Heart right ventricle (tissue), 16 donors: ENCODE data around the gene PSMD7. TPM values are rescaled to one million over a fixed set of nuclear protein-coding genes. Genes with fewer than 3 reads are reported as not detected.

Experiments used
- ATAC-seq, 8 donors: fragments of 200-7000 bp; cut with Tn5 transposase; one replicate each; pipeline ENCODE4 v1.9.1; 2020; ENCODE audit warnings: mild to moderate bottlenecking in 8 of 8, moderate library complexity in 8 of 8, moderate number of reproducible peaks in 1 of 8
- DNase-seq, 2 donors: peaks; one replicate each; pipeline ENCODE4 v3.0.0-alpha.2; 2020
- H3K27ac ChIP-seq, 10 donors: fragments of 200-600 bp; sonication (generic) in 2 of 10; one replicate each; pipeline versions ENCODE4 v1.5.0 to v1.8.0; 2020 to 2022; ENCODE audit warnings: mild to moderate bottlenecking in 3 of 10
- H3K27me3 ChIP-seq, 7 donors: fragments of 200-600 bp; one replicate each; pipeline ENCODE4 v1.8.0; 2021 to 2022; ENCODE audit warnings: mild to moderate bottlenecking in 2 of 7
- H3K36me3 ChIP-seq, 9 donors: fragments of 200-600 bp; sonication (generic) in 1 of 9; one replicate each; pipeline versions ENCODE4 v1.5.0 to v1.8.0; 2020 to 2022; ENCODE audit warnings: mild to moderate bottlenecking in 2 of 9
- H3K4me1 ChIP-seq, 9 donors: fragments of 200-600 bp; sonication (generic) in 1 of 9; one replicate each; pipeline versions ENCODE4 v1.5.0 to v1.8.0; 2020 to 2022; ENCODE audit warnings: mild to moderate bottlenecking in 4 of 9
- H3K4me3 ChIP-seq, 10 donors: fragments of 200-600 bp; sonication (generic) in 2 of 10; one replicate each; pipeline versions ENCODE4 v1.5.0 to v1.8.0; 2020 to 2022; ENCODE audit warnings: mild to moderate bottlenecking in 7 of 10, moderate library complexity in 2 of 10
- H3K9me3 ChIP-seq, 11 donors: fragments of 200-600 bp in 10 of 11; sonication (generic) in 2 of 11; one replicate each; pipeline versions ENCODE4 v1.5.0 to v1.8.0; 2013 to 2022; ENCODE audit warnings: mild to moderate bottlenecking in 2 of 11, control low read depth in 1 of 11, moderate library complexity in 1 of 11
- WGBS, 2 donors: extraction: QIAGEN DNeasy Blood & Tissue Kit; methylation state at CpG; one replicate each; pipeline ENCODE4 v1.1.7; 2013; ENCODE audit warnings: inconsistent platforms in 1 of 2; 5-methylcytosine and 5-hydroxymethylcytosine counted together
- intact Hi-C, 10 donors: fragments of 100-400 bp; cut with DNase I; formaldehyde crosslinking; loops; one replicate each; pipeline versions ENCODE4 v1.11.1 to v1.14.2; 2022
- polyA plus RNA-seq, 2 donors: library from polyadenylated mRNA; stranded (reverse); fragments of 200-250 nt; gene quantifications; one replicate each; pipeline ENCODE4 v1.2.3, GENCODE V29; 2013
- total RNA-seq, 10 donors: library from RNA; stranded (reverse); fragmentation: NEBNext Ultra II Directional in 3 of 10; extraction: Animal tissue kit (Norgen Biotek cat#: 25700) in 3 of 10; gene quantifications; one replicate each; pipeline versions ENCODE4 v1.2.1 to v1.2.4, GENCODE V29; 2021 to 2023
- TF ChIP-seq, protein P1 (sequence below), 9 donors: fragments of 200-600 bp; sonication (generic) in 2 of 9; IDR thresholded peaks; one replicate each; pipeline versions ENCODE4 v1.5.0 to v1.8.0; 2021 to 2022; ENCODE audit warnings: antibody characterized with exemption in 9 of 9, mild to moderate bottlenecking in 5 of 9, moderate library complexity in 1 of 9
- donor health status: Arrhythmogenic right ventricular cardiomyopathy.
- donor health status: ischemic (EF 13 %, LVEDD 7.1; RV severe dilation, severe dysfunction).
- donor health status: healthy with polysubstance abuse.
- donor health status: DM: no; HTN: yes; CAD: no.
- donor health status: DM: no; HTN: no; CAD: no.
- donor health status: ischemic (EF 25% LVEDD 6.9; RV normal size, moderate dysfunction).
- donor health status: ischemic (EF 25% LVEDD 5.7; RV mildly dilated, moderate dysfunction).
- donor health status: healthy.
- donor health status: DM: yes; HTN: yes; CAD: no.
- donor health status: Ischemic cardiomyopathy.
- donor health status: ischemic (EF 35%, LVEDD 5.7; RV mildly dilated, moderate dysfunction).
- donor health status: nonischemic (EF 11% LVEDD 7.7; RV severe dilation, severe dysfunction).
- donor health status: DM: yes; HTN: yes; CAD: no.
- donor health status: PGD.
- donor health status: ischemic (EF 29% LVEDD 5.4; RV normal size, mild dysfunction).
- donor health status: nonischemic (EF 23%, LVEDD 6.1; RV moderate dilation, normal function).

PSMD7 gene
- total and polyA plus RNA-seq, 12 donors: 91.9 to 172 (median 132) TPM

DNA sequence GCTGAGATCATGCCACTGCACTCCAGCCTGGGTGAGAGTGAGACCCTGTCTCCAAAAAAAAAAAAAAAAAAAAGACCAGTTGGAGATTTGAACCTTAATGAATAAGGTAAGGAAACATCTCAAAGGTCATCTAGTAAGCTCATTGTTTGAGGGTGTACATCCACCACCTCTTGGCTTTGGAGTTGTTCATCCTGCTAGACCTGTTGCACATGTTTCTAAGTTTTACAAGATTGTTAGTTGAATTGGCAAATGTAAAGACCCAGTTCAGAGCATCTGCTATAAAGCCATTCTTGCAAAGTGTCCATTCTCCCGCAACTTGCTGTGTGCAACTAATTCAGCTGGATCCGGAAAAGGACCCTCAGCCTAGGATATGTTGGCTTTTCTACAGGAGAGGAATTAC lies 1.5 kb downstream of the PSMD7 start:
- peaks cover 0 to 52% (median 29%) of the 10 kb centered on the region in 9 donors for H3K36me3 ChIP-seq
- intact Hi-C loops: no loop called here

DNA sequence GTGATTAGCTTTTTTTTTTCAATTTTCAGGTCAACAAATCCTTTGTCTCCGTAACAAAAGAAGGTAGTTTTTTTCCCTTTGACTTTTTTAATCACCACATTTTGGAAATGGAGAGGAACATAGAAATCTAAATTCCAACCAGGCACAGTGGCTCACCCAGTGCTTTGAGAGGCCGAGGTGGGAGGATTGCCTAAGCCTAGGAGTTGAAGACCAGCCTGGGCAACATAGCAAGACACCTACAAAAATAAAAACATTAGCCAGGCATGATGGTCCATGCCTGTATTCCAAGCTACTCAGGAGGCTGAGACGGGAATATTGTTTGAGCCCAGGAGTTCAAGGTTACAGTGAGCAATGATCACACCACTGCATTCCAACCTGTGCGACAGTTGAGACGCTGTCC lies 5.7 kb downstream of the PSMD7 start:
- Histone ChIP-seq H3K27me3 (no peaks in the 10 kb centered on the region), H3K4me1 (peaks cover 3 to 69% (median 27%) of the 10 kb centered on the region in 9 donors), H3K27ac (peak overlapping the region in 2 of 10 donors; percentile 3 to 63), H3K9me3 (no peaks in the 10 kb centered on the region), H3K4me3 (no peak overlapping the region), H3K36me3 (peaks cover 0 to 94% (median 66%) of the 10 kb centered on the region in 9 donors)
- ATAC-seq (no peak), DNase-seq (no peak)
- TF ChIP-seq, protein P1, sequence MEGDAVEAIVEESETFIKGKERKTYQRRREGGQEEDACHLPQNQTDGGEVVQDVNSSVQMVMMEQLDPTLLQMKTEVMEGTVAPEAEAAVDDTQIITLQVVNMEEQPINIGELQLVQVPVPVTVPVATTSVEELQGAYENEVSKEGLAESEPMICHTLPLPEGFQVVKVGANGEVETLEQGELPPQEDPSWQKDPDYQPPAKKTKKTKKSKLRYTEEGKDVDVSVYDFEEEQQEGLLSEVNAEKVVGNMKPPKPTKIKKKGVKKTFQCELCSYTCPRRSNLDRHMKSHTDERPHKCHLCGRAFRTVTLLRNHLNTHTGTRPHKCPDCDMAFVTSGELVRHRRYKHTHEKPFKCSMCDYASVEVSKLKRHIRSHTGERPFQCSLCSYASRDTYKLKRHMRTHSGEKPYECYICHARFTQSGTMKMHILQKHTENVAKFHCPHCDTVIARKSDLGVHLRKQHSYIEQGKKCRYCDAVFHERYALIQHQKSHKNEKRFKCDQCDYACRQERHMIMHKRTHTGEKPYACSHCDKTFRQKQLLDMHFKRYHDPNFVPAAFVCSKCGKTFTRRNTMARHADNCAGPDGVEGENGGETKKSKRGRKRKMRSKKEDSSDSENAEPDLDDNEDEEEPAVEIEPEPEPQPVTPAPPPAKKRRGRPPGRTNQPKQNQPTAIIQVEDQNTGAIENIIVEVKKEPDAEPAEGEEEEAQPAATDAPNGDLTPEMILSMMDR (IDR thresholded peaks at IDR 0.05): no peak
- intact Hi-C loops: loop anchor here in 1 of 10 donors (10.0 kb wide), 1 partner anchor 132 kb away; no protein-coding TSS in a partner anchor
- 91 to 95% methylated on average over 5 of the region's 5 CpGs for WGBS, 2 donors

More for the DNA sequence above, 1.5 kb downstream of the PSMD7 start:
- no peak for ATAC-seq
- peak overlapping the region in 3 of 10 donors; percentile 92 to 97 (median 94) for H3K27ac ChIP-seq
- no peaks in the 10 kb centered on the region for H3K27me3 ChIP-seq
- peak overlapping the region in 9 of 10 donors; percentile 61 to 99 (median 86) for H3K4me3 ChIP-seq
- DNase-seq: no peak
- 83 to 88% methylated on average over 2 of the region's 2 CpGs for WGBS, 2 donors
- no peaks in the 10 kb centered on the region for H3K9me3 ChIP-seq
- H3K4me1 ChIP-seq: peaks cover 3 to 61% (median 31%) of the 10 kb centered on the region in 9 donors
- TF ChIP-seq, protein P1 (IDR thresholded peaks at IDR 0.05): no peak

GRCh38 chr16:74304164-74304834 lies 7.7 kb downstream of the PSMD7 start:
- Histone ChIP-seq H3K36me3 (peaks cover 0 to 92% (median 69%) of the 10 kb centered on the region in 9 donors), H3K9me3 (no peaks in the 10 kb centered on the region), H3K4me1 (peaks cover 0 to 54% (median 9%) of the 10 kb centered on the region in 9 donors), H3K27me3 (no peaks in the 10 kb centered on the region), H3K27ac (no peak overlapping the region), H3K4me3 (no peak overlapping the region)
- no peak for DNase-seq
- WGBS, 2 donors: 82 to 83% methylated on average over 10 of the region's 10 CpGs
- TF ChIP-seq, protein P1 (IDR thresholded peaks at IDR 0.05): peak in 6 of 9 donors; percentile 16 to 40 (median 25)
- intact Hi-C loops: loop anchor here in 1 of 10 donors (10.0 kb wide), 1 partner anchor 131 kb away; no protein-coding TSS in a partner anchor
- ATAC-seq: no peak

DNA sequence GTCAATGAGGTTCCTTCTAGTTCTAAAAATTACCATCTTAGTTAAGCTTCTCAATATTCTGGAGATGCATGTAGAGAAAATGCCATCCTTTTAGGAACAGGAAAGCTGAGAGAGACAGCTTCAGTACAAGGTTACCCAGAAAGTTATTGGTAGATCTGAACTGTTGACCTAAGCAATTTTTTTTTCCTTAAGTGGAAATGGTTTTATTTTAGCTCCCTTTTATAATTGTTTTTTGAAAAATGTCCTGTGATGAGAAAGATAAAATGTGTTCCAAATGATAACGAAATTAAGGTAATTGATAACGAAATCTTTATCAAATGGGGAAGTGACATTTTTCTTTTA lies 8.2 kb downstream of the PSMD7 start:
- WGBS, 2 donors: 83 to 85% methylated on average over 2 of the region's 2 CpGs
- ATAC-seq (no peak), DNase-seq (no peak)
- TF ChIP-seq, protein P1 (IDR thresholded peaks at IDR 0.05): no peak
- H3K27ac ChIP-seq: no peak overlapping the region
- no peak overlapping the region for H3K4me3 ChIP-seq
- intact Hi-C loops: loop anchor here in 2 of 10 donors (5.0 to 10.0 kb wide), 2 partner anchors 127 to 130 kb away; no protein-coding TSS in a partner anchor
- H3K4me1 ChIP-seq: peaks cover 0 to 52% (median 9%) of the 10 kb centered on the region in 9 donors
- no peaks in the 10 kb centered on the region for H3K27me3 ChIP-seq
- no peaks in the 10 kb centered on the region for H3K9me3 ChIP-seq
- H3K36me3 ChIP-seq: peaks cover 0 to 87% (median 69%) of the 10 kb centered on the region in 9 donors
